BJ (cell line): ENCODE data around the gene SMIM14. TPM values are rescaled to one million over a fixed set of nuclear protein-coding genes. Genes with fewer than 3 reads are reported as not detected.

Experiments used
- CTCF ChIA-PET: fragments of 350-600 bp; formaldehyde crosslinking; extraction: SDS; loops from one replicate; lab custom pipeline; 2021; ENCODE audit warnings: antibody characterized with exemption, inconsistent platforms; lab: Yijun Ruan, JAX
- POLR2A ChIA-PET: fragments of 300-600 bp; sonication (Branson Sonifier 250); formaldehyde crosslinking; extraction: SDS; loops from one replicate; lab custom pipeline; 2021; ENCODE audit warnings: antibody characterized with exemption; lab: Charles Lee
- DNase-seq: peaks from one replicate; pipeline ENCODE4 v3.0.0-alpha.2; 2011; ENCODE audit warnings: low read depth
- H3K27me3 ChIP-seq: 2 replicates; pipeline ENCODE4 v1.6.0; 2011; ENCODE audit warnings: low read length; ENCODE audit not compliant: control insufficient read depth, insufficient read depth
- H3K36me3 ChIP-seq: 2 replicates; pipeline ENCODE4 v1.5.1; 2011; ENCODE audit warnings: low read length; ENCODE audit not compliant: control insufficient read depth, insufficient read depth
- H3K4me3 ChIP-seq: 2 replicates; pipeline ENCODE4 v1.5.1; 2011; ENCODE audit warnings: low read depth, mild to moderate bottlenecking, control low read depth, low read length
- CTCF ChIP-seq: IDR thresholded peaks from 2 replicates; pipeline ENCODE4 v1.5.1; 2011; ENCODE audit warnings: low read depth, mild to moderate bottlenecking, control low read depth, inconsistent platforms, low read length, moderate library complexity; ENCODE audit not compliant: insufficient read depth
- polyA plus RNA-seq: library from polyadenylated mRNA; depleted of rRNA; stranded (reverse); fragments of >200 nt; gene quantifications from 2 replicates; pipeline ENCODE4 v1.2.3, GENCODE V29; 2011

Gene SMIM14
- polyA plus RNA-seq, 1 experiment: 25.4 TPM

- no peak for TF ChIP-seq CTCF
- DNase-seq: no peak
- POLR2A ChIA-PET: interaction anchor here (0.6 to 1.3 kb wide), 2 partner anchors 110 to 454 kb away, joined by 3 to 8 read pairs; partner anchors contain the start of gene UGDH
- CTCF ChIA-PET: interaction anchor here (0.6 to 2.8 kb wide), 5 partner anchors 21 to 171 kb away, joined by 3 to 12 read pairs (median 4); no protein-coding TSS in a partner anchor
- peak overlapping the region; percentile 94 for H3K4me3 ChIP-seq
- H3K27me3 ChIP-seq: no peaks in the 10 kb centered on the region
- no peaks in the 10 kb centered on the region for H3K36me3 ChIP-seq
These were observed 895 bp downstream of the SMIM14 start for GRCh38 chr4:39637586-39638353.

GRCh38 chr4:39637221-39637585 is 1.5 kb downstream of the SMIM14 start:
- TF ChIP-seq CTCF: no peak
- CTCF ChIA-PET: interaction anchor here (1.1 to 2.8 kb wide), 2 partner anchors 22 to 125 kb away, joined by 4 to 12 read pairs; no protein-coding TSS in a partner anchor
- POLR2A ChIA-PET: interaction anchor here (1.3 kb wide), 1 partner anchor 110 kb away, joined by 8 read pairs; the partner anchor contains the start of gene UGDH
- H3K27me3 ChIP-seq: no peaks in the 10 kb centered on the region
- H3K36me3 ChIP-seq: no peaks in the 10 kb centered on the region
- DNase-seq: no peak
- H3K4me3 ChIP-seq: peak overlapping the region; percentile 94

GRCh38 chr4:39636531-39637184 is 2.0 kb downstream of the SMIM14 start:
- no peak for DNase-seq
- CTCF ChIA-PET: no interaction called here
- POLR2A ChIA-PET: no interaction called here
- Histone ChIP-seq H3K4me3 (peak overlapping the region; percentile 94), H3K27me3 (no peaks in the 10 kb centered on the region), H3K36me3 (no peaks in the 10 kb centered on the region)
- TF ChIP-seq CTCF: no peak

GRCh38 chr4:39635023-39635422 is 3.6 kb downstream of the SMIM14 start:
- no peak for TF ChIP-seq CTCF
- no peak for DNase-seq
- Histone ChIP-seq H3K36me3 (no peaks in the 10 kb centered on the region; the same call in 1 of the 2 replicates), H3K4me3 (no peak overlapping the region), H3K27me3 (no peaks in the 10 kb centered on the region)
- ChIA-PET CTCF (interaction anchor here (0.8 kb wide), 1 partner anchor 10 kb away, joined by 3 read pairs; no protein-coding TSS in a partner anchor), POLR2A (interaction anchor here (0.6 kb wide), 1 partner anchor 178 kb away, joined by 7 read pairs; no protein-coding TSS in a partner anchor)

- no peaks in the 10 kb centered on the region for H3K27me3 ChIP-seq
- TF ChIP-seq CTCF: no peak
- no peak for DNase-seq
- H3K4me3 ChIP-seq: no peak overlapping the region
- POLR2A ChIA-PET: no interaction called here
- H3K36me3 ChIP-seq: peaks cover 2% of the 10 kb centered on the region; the same call in 1 of the 2 replicates
- CTCF ChIA-PET: interaction anchor here (2.3 kb wide), 1 partner anchor 162 kb away, joined by 5 read pairs; no protein-coding TSS in a partner anchor
These were observed 7.0 kb downstream of the SMIM14 start for GRCh38 chr4:39631700-39632079.
